Karpas-422 (cell line): ENCODE data around the gene ASF1B. TPM values are rescaled to one million over a fixed set of nuclear protein-coding genes. Genes with fewer than 3 reads are reported as not detected.
A peak's percentile ranks its signal among the peaks of the same experiment; 100 is the strongest.
"Not testable (repeated sequence)": the region's sequence is repeated elsewhere in the genome, so short reads cannot be mapped to it uniquely, and the experiment has no call there.

ENCODE experiments used
- DNase-seq: peaks from one replicate; pipeline ENCODE4 v3.0.0-alpha.2; 2015
- H2AFZ ChIP-seq: fragments of 200-600 bp; sonication (generic); 2 replicates; pipeline ENCODE4 v1.6.1; 2014; ENCODE audit warnings: antibody characterized with exemption, low read length, mixed read lengths
- H3K27ac ChIP-seq: fragments of 200-600 bp; sonication (generic); 2 replicates; pipeline ENCODE4 v1.5.1; 2014; ENCODE audit warnings: mild to moderate bottlenecking, low read length, moderate library complexity
- H3K27me3 ChIP-seq: fragments of 200-600 bp; sonication (generic); 2 replicates; pipeline ENCODE4 v1.6.1; 2014; ENCODE audit warnings: low read length, mixed read lengths
- H3K36me3 ChIP-seq: fragments of 200-600 bp; sonication (generic); 2 replicates; pipeline ENCODE4 v1.6.1; 2014; ENCODE audit warnings: low read length, mixed read lengths; ENCODE audit not compliant: insufficient read depth
- H3K4me1 ChIP-seq: fragments of 200-600 bp; sonication (generic); 2 replicates; pipeline ENCODE4 v1.6.1; 2014; ENCODE audit warnings: mild to moderate bottlenecking, low read length, mixed read lengths
- H3K4me2 ChIP-seq: fragments of 200-600 bp; sonication (generic); 2 replicates; pipeline ENCODE4 v1.6.1; 2014; ENCODE audit warnings: low read length, low read depth, mild to moderate bottlenecking; ENCODE audit not compliant: poor library complexity, severe bottlenecking
- H3K4me3 ChIP-seq: fragments of 200-600 bp; sonication (generic); 2 replicates; pipeline ENCODE4 v1.5.1; 2014; ENCODE audit warnings: mild to moderate bottlenecking, antibody characterized with exemption, low read length, mixed read lengths
- H3K79me2 ChIP-seq: fragments of 200-600 bp; sonication (generic); 2 replicates; pipeline ENCODE4 v1.6.1; 2014; ENCODE audit warnings: mild to moderate bottlenecking, low read length, mixed read lengths
- H3K9ac ChIP-seq: fragments of 200-600 bp; sonication (generic); 2 replicates; pipeline ENCODE4 v1.6.0; 2014; ENCODE audit warnings: low read length
- H3K9me2 ChIP-seq: fragments of 200-600 bp; sonication (generic), shearing (Covaris generic); replicated peaks from 2 replicates; pipeline ENCODE4 v1.6.0; 2014; ENCODE audit warnings: mild to moderate bottlenecking, low read length, moderate library complexity; ENCODE audit not compliant: insufficient read depth
- H3K9me3 ChIP-seq: fragments of 300-700, 200-600 bp; sonication (generic); 2 replicates; pipeline ENCODE4 v1.6.1; 2014; ENCODE audit warnings: low read length, mixed read lengths
- H4K20me1 ChIP-seq: fragments of 200-600 bp; sonication (generic); 2 replicates; pipeline ENCODE4 v1.6.1; 2014; ENCODE audit warnings: mild to moderate bottlenecking, antibody characterized with exemption, low read length, low read depth; ENCODE audit not compliant: insufficient read depth
- total RNA-seq: library from RNA; depleted of rRNA; stranded (reverse); fragments of >200 nt; shearing (Covaris generic); gene quantifications from 2 replicates; pipeline ENCODE4 v1.2.3, GENCODE V29; 2014; ENCODE audit warnings: low replicate concordance

Gene ASF1B
- total RNA-seq, 1 experiment from 2014 or later, result 34.9 TPM

DNA sequence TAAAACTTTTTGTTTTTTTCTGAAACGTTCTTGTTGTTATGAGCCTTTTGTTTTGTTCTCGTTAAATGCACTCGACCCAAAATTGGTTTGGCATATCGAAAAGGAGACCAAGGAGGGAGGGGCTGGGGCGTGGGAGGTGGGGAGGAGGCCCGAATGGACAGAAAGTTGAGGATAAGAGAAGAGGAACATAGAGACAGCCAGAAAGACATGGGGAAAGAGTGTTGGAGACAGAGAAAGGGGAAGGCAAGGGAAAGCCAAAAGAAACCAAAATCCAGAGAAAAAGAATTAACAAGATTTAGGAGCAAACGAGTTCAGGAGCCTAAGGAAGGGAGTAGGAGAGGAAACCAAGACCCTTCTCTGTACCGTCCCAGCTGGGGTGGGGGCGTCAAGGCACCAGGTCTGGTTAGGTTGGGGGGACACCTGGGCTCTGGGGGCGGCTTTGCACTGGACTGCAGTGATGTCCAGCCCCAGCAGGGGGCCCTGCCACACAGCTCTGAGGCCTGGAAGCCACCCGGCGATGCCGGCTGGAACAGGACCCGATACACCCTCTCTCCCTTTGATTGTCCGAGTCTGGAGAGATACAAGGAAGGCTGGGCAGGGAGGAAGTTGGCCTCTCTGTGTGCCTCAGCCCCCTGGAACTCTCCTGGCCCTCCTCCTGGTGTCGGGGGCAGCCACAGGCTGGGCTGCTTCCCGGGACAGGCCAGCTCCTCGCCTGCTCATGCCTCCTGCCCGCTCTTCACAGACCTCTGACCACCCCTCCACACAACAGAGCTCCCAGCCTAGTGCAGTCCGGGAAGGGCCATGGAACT lies 11.6 kb upstream of the ASF1B start:
- Histone ChIP-seq H3K4me2 (no peak overlapping the region), H3K9me2 (no peaks in the 10 kb centered on the region), H3K79me2 (no peaks in the 10 kb centered on the region), H3K4me1 (no peaks in the 10 kb centered on the region), H3K9me3 (no peaks in the 10 kb centered on the region), H3K4me3 (no peak overlapping the region), H3K27ac (no peak overlapping the region), H3K9ac (no peak overlapping the region), H2AFZ (no peak overlapping the region), H3K36me3 (no peaks in the 10 kb centered on the region), H4K20me1 (peaks cover 22% of the 10 kb centered on the region; the same call in 1 of the 2 replicates), H3K27me3 (no peaks in the 10 kb centered on the region)
- DNase-seq, result peak; percentile 65

DNA sequence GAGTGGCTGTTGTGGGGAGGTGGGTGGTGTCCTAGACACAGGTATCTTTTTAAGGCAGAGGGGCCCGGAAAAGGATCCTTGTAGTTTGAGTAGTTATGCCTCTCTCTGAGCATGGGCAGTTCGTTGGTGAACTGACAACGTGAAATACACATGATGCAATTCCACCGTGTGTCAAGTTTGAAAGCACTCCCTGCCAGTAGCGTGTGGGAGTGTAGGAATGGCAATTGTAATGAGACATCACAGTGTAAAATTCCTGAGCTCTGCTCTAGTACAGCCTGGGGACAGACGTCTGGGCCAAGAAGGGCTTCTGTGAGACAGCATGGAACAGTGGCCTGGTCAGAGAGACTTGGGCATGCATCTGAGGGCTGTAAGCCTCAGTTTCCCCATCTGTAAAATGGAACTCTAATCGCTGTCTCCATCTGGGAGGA lies 10.4 kb upstream of the ASF1B start:
- Histone ChIP-seq H3K4me1 (no peaks in the 10 kb centered on the region), H3K4me3 (no peak overlapping the region), H3K27ac (no peak overlapping the region), H3K36me3 (no peaks in the 10 kb centered on the region), H2AFZ (no peak overlapping the region), H3K27me3 (no peaks in the 10 kb centered on the region), H3K4me2 (no peak overlapping the region), H3K9ac (no peak overlapping the region), H3K9me2 (no peaks in the 10 kb centered on the region), H3K79me2 (no peaks in the 10 kb centered on the region), H4K20me1 (peaks cover 22% of the 10 kb centered on the region; the same call in 1 of the 2 replicates), H3K9me3 (no peaks in the 10 kb centered on the region)
- DNase-seq, result no peak

DNA sequence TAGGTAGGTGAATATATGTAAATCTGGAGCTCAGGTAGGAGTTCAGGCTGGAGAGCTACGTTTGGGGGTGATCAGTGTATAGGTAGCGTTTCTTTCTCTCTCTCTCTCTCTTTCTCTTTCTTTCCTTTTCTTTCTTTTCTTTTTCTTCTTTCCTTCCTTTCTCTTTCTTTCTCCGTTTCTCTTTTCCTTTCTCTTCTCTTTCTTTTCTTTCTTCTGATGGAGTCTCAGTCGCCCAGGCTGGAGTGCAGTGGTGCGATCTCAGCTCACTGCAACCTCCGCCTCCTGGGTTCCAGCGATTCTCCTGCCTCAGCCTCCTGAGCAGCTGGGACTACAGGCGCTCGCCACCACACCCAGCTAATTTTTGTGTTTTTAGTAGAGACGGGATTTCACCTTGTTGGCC lies 9.8 kb upstream of the ASF1B start:
- DNase-seq, H2AFZ ChIP-seq, H3K9me2 ChIP-seq, H3K79me2 ChIP-seq, H3K27me3 ChIP-seq, H3K27ac ChIP-seq, H3K36me3 ChIP-seq, H3K4me3 ChIP-seq, H3K4me1 ChIP-seq, H3K9me3 ChIP-seq, H3K9ac ChIP-seq, H3K4me2 ChIP-seq: not testable (repeated sequence)
- peaks cover 22% of the 10 kb centered on the region; the same call in 1 of the 2 replicates for H4K20me1 ChIP-seq

DNA sequence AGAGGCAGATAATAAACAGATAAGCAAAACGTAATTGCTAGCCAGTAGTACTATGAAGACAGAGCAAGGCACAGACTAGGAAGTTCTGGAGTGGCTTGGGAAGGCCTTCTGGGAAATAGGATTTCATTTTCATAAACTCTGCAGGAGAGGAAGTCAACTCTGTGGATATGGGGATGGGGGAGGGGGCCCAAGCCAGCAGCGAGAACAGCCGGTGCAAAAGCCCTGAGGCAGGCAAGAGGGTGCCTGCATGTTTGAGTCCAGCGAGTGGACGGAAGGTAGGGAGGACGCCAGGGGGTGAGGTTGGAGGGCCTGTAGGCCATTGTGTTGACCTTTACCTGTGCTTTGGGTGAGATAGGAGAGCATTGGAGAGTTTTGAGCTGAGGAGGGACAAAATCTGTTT lies 9.0 kb upstream of the ASF1B start:
- Histone ChIP-seq H3K9ac (no peak overlapping the region), H3K9me2 (no peaks in the 10 kb centered on the region), H3K9me3 (no peaks in the 10 kb centered on the region), H3K4me1 (no peaks in the 10 kb centered on the region), H3K36me3 (no peaks in the 10 kb centered on the region), H3K27me3 (no peaks in the 10 kb centered on the region), H4K20me1 (peaks cover 22% of the 10 kb centered on the region; the same call in 1 of the 2 replicates), H3K27ac (no peak overlapping the region), H3K79me2 (no peaks in the 10 kb centered on the region), H2AFZ (no peak overlapping the region), H3K4me2 (no peak overlapping the region), H3K4me3 (no peak overlapping the region)
- DNase-seq, result no peak

DNA sequence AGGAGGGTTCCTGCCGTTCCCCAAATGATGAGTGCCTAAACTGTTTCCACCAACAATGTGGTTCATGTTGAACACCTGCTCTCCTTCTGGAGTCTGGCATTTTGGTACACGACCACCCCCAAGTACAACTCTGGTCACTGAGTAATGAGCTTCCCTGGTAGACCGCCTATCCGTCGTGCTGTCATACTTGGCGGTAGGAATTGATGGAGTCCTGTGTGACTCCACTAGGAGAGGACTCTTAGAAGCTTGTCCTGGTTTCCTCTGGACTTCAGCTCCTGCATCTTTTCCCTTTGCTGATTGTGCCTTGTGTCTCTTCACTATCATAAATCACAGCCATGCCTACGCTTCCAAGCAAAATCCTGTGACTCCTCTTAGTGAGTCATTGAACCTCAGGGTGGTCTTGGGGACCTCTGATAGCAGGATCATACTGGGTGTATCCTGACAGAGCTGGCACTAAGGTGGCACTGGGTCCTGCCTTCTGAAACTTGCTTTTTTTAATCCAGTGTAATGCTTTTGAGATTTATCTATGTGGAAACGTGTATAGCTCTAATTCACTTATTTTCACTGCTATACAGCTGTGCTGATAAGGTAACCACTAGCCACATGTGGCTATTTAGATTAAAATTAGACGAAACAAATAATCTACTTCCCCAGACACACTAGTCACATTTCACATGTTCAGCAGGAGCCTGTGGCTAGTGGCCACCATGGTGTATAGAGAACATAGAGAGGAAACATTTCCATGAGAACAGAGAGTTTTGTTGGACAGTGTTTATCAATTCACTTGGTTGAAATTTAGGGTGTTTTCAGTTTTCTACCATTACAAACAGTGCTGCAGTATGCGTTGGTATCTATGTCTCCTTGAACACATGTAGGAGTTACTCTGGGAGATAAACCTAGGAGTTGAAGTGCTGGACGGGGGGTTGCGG lies 6.1 kb upstream of the ASF1B start:
- no peaks in the 10 kb centered on the region for H3K9me3 ChIP-seq
- H4K20me1 ChIP-seq, result peaks cover 19% of the 10 kb centered on the region; the same call in 1 of the 2 replicates
- no peaks in the 10 kb centered on the region for H3K79me2 ChIP-seq
- DNase-seq, result no peak
- no peaks in the 10 kb centered on the region for H3K27me3 ChIP-seq
- H3K9ac ChIP-seq, result no peak overlapping the region
- H3K9me2 ChIP-seq, result no peaks in the 10 kb centered on the region
- no peak overlapping the region for H3K4me2 ChIP-seq
- no peak overlapping the region for H2AFZ ChIP-seq
- peaks cover 6% of the 10 kb centered on the region; the same call in 1 of the 2 replicates for H3K4me1 ChIP-seq
- H3K4me3 ChIP-seq, result no peak overlapping the region
- no peaks in the 10 kb centered on the region for H3K36me3 ChIP-seq
- no peak overlapping the region for H3K27ac ChIP-seq

DNA sequence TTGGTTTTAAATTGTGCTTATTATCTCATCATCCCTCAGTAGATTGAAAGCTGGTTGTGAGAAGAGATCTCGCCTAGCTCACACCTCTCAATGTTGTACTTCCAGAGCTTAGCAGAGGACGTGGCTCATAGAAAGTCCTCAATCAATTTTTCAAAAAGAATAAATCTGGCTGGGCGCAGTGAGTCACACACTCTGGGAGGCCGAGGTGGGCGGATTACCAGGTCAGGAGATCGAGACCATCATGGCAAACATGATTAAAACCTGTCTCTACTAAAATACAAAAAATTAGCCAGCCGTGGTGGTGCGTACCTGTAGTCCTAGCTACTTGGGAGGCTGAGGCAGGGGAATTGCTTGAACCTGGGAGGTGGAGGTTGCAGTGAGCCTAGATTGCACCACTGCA lies 4.7 kb upstream of the ASF1B start:
- no peak for DNase-seq
- no peaks in the 10 kb centered on the region for H3K36me3 ChIP-seq
- H3K4me3 ChIP-seq, result no peak overlapping the region
- H3K9ac ChIP-seq, result no peak overlapping the region
- H3K9me2 ChIP-seq, result no peaks in the 10 kb centered on the region
- H3K4me2 ChIP-seq, result no peak overlapping the region
- no peak overlapping the region for H3K27ac ChIP-seq
- no peak overlapping the region for H2AFZ ChIP-seq
- H3K4me1 ChIP-seq, result peaks cover 6% of the 10 kb centered on the region; the same call in 1 of the 2 replicates
- H3K27me3 ChIP-seq, result no peaks in the 10 kb centered on the region
- H4K20me1 ChIP-seq, result peaks cover 13% of the 10 kb centered on the region; the same call in 1 of the 2 replicates
- H3K79me2 ChIP-seq, result peaks cover 2% of the 10 kb centered on the region
- H3K9me3 ChIP-seq, result no peaks in the 10 kb centered on the region

DNA sequence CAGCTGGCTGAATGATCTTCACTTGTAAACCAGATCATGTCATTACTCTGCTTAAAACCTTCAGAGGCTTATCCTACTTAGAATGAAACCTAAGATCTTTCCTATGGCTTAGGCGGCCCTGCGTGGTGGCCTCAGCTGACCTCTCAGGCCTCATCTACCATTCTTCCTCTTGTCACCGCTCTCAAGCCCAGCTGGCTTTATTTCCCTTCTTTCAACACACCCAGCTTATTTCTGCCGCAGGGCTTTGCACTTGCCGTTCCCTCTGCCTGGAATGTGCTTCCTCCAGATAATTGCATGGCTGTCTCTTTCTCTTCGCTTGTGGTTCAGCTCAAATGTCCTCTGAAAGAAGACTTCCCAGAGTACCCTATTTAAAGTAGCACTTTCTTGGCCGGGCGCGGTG lies 3.6 kb upstream of the ASF1B start:
- H2AFZ ChIP-seq, result no peak overlapping the region
- H3K9ac ChIP-seq, result no peak overlapping the region

More for the DNA sequence above, 3.6 kb upstream of the ASF1B start:
- Histone ChIP-seq H3K9me2 (no peaks in the 10 kb centered on the region), H4K20me1 (peaks cover 3% of the 10 kb centered on the region; the same call in 1 of the 2 replicates), H3K79me2 (peaks cover 13% of the 10 kb centered on the region), H3K4me2 (no peak overlapping the region), H3K27ac (no peak overlapping the region), H3K4me1 (peaks cover 13% of the 10 kb centered on the region), H3K36me3 (no peaks in the 10 kb centered on the region), H3K4me3 (no peak overlapping the region), H3K9me3 (no peaks in the 10 kb centered on the region), H3K27me3 (no peaks in the 10 kb centered on the region)
- no peak for DNase-seq
